Adrenal gland (tissue), 12 donors: Measurements from ENCODE around the gene ALAS2. TPM values are rescaled to one million over a fixed set of nuclear protein-coding genes. Genes with fewer than 3 reads are reported as not detected.

Source experiments
- DNase-seq, 7 donors: peaks; one replicate each; pipeline ENCODE4 v3.0.0-alpha.2; 2019 to 2020
- H3K27ac ChIP-seq, 5 donors: fragments of 200-600 bp; sonication (generic) in 4 of 5; 1 replicate in 3 of 5; 2 replicates in 2 of 5; pipeline versions ENCODE4 v1.5.1 to v1.8.0; 2016 to 2020; ENCODE audit warnings: mild to moderate bottlenecking in 1 of 5
- H3K27me3 ChIP-seq: fragments of 200-600 bp; 2 replicates; pipeline ENCODE4 v1.8.0; 2021
- H3K36me3 ChIP-seq, 2 donors: fragments of 200-600 bp; replicated peaks in 1 of 2; 1 replicate in 1 of 2; 2 replicates in 1 of 2; pipeline versions ENCODE4 v1.5.1 to v1.8.0; 2018 to 2022
- H3K4me1 ChIP-seq, 2 donors: fragments of 200-600 bp; replicated peaks in 1 of 2; 1 replicate in 1 of 2; 2 replicates in 1 of 2; pipeline versions ENCODE4 v1.5.1 to v1.8.0; 2018 to 2021
- H3K4me3 ChIP-seq, 4 donors: fragments of 200-600 bp; sonication (generic) in 3 of 4; one replicate each; pipeline ENCODE4 v1.5.1; 2016 to 2018
- H3K9me3 ChIP-seq, 3 donors: fragments of 200-600 bp; sonication (generic) in 1 of 3; replicated peaks in 1 of 3; 1 replicate in 2 of 3; 2 replicates in 1 of 3; pipeline versions ENCODE4 v1.5.1 to v1.8.0; 2016 to 2021
- POLR2A ChIP-seq, 2 donors: fragments of 450-650 bp; IDR thresholded peaks; one replicate each; pipeline ENCODE4 v1.6.1; 2017; ENCODE audit warnings: antibody characterized with exemption in 2 of 2, mild to moderate bottlenecking in 2 of 2, moderate library complexity in 1 of 2
- WGBS, 4 donors: extraction: QIAGEN DNeasy Blood & Tissue Kit in 2 of 4; methylation state at CpG; one replicate each; pipeline versions ENCODE4 v1.1.5 to v1.1.7; 2013 to 2017; 5-methylcytosine and 5-hydroxymethylcytosine counted together
- intact Hi-C, 2 donors: fragments of 100-400 bp; cut with DNase I; formaldehyde crosslinking; loops; one replicate each; pipeline versions ENCODE4 v1.14.1 to v1.15.0; 2022 to 2023
- polyA plus RNA-seq, 3 donors: library from polyadenylated mRNA; stranded (reverse); fragments of 200-250 nt in 2 of 3; fragments of 350-450 nt in 1 of 3; fragmentation: Illumina TruSeq in 1 of 3; extraction: RNeasy Lipid Tissue Mini Kit (QIAGEN cat#74804) in 1 of 3; gene quantifications; one replicate each; pipeline ENCODE4 v1.2.3, GENCODE V29; 2013 to 2014
- total RNA-seq, 9 donors: library from RNA; depleted of rRNA in 4 of 9; stranded (reverse); fragments of >200 nt in 4 of 9; fragments of 120-200 nt in 1 of 9; fragmentation: NEBNext Ultra II Directional in 1 of 9; extraction: Animal tissue kit (Norgen Biotek cat#: 25700) in 1 of 9; gene quantifications; one replicate each; pipeline versions ENCODE4 v1.1.0 to v1.2.4, GENCODE V29; 2013 to 2023
- TF ChIP-seq, protein P1 (sequence below), 6 experiments: fragments of 450-650 bp in 4 of 6; fragments of 200-600 bp in 2 of 6; sonication (generic) in 1 of 6; IDR thresholded peaks; 1 replicate in 5 of 6; 2 replicates in 1 of 6; pipeline versions ENCODE4 v1.5.1 to v1.8.0; 2016 to 2021; ENCODE audit warnings: antibody characterized with exemption in 6 of 6, mild to moderate bottlenecking in 2 of 6, moderate library complexity in 1 of 6
- donor health status: healthy with polysubstance abuse.
- donor health status: Bipolar disorder and iron deficiency.
- donor health status: DM: yes; HTN: yes; CAD: no.
- donor health status: DM: no; HTN: no; CAD: no.
- donor health status: DM: no; HTN: no; CAD: no.
- donor health status: DM: yes; HTN: yes; CAD: no.

The ALAS2 gene
- total and polyA plus RNA-seq, 12 donors = 0.07 to 49.1 (median 2.5) TPM; not detected in 8

DNA sequence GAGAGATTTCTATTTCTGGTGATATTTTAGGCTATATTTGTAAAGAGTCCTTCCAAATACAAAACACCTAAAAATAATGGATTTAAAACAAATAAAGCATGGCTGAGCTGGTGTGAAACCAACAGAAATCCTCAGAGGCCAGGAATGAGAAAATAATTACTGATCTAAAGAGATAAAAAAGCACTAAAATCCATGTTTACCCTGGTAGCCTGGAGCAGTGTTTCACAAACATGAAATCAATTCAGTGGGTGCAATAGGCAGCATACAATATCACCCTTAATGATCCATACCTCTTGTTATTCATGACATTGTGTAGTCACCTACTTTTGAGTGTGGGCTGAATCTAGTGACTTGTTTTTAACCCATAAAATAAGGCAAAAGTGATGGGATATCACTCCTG is 51.3 kb downstream of the ALAS2 start:
- Histone ChIP-seq H3K27ac (no peak overlapping the region), H3K36me3 (no peaks in the 10 kb centered on the region), H3K4me1 (no peaks in the 10 kb centered on the region), H3K4me3 (no peak overlapping the region), H3K27me3 (peaks cover 8% of the 10 kb centered on the region), H3K9me3 (no peaks in the 10 kb centered on the region)
- TF ChIP-seq, protein P1, sequence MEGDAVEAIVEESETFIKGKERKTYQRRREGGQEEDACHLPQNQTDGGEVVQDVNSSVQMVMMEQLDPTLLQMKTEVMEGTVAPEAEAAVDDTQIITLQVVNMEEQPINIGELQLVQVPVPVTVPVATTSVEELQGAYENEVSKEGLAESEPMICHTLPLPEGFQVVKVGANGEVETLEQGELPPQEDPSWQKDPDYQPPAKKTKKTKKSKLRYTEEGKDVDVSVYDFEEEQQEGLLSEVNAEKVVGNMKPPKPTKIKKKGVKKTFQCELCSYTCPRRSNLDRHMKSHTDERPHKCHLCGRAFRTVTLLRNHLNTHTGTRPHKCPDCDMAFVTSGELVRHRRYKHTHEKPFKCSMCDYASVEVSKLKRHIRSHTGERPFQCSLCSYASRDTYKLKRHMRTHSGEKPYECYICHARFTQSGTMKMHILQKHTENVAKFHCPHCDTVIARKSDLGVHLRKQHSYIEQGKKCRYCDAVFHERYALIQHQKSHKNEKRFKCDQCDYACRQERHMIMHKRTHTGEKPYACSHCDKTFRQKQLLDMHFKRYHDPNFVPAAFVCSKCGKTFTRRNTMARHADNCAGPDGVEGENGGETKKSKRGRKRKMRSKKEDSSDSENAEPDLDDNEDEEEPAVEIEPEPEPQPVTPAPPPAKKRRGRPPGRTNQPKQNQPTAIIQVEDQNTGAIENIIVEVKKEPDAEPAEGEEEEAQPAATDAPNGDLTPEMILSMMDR (IDR thresholded peaks at IDR 0.05) = no peak
- no peak for TF ChIP-seq POLR2A (IDR thresholded peaks at IDR 0.05)
- no peak for DNase-seq
- intact Hi-C loops = no loop called here

- TF ChIP-seq, protein P1 (IDR thresholded peaks at IDR 0.05) = no peak
- TF ChIP-seq POLR2A (IDR thresholded peaks at IDR 0.05) = no peak
- Histone ChIP-seq H3K4me1 (no peaks in the 10 kb centered on the region), H3K27ac (no peak overlapping the region), H3K9me3 (no peaks in the 10 kb centered on the region), H3K27me3 (peaks cover 8% of the 10 kb centered on the region), H3K36me3 (no peaks in the 10 kb centered on the region), H3K4me3 (no peak overlapping the region)
- DNase-seq = no peak
- intact Hi-C loops = no loop called here
Observed at GRCh38 chrX:54978448-54978847, 52.3 kb downstream of the ALAS2 start.

DNA sequence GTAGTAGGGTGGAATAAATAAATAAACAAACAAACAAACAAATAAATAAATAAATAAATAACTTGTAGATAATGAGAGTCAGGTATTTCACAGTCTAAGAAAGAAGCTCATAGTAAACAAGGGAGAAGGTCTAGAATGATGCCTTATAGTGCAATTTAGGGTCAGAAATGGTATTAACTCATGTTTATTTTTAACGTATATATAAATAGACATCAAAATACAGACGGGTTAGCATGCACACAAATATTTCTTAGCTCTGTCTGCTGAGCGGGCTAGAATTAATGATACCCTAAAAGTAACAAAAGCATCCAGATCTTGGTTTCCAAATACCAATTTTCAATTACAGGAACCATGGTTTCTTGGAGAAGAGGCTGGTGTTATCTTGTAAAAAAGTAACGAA is 53.4 kb downstream of the ALAS2 start:
- no peaks in the 10 kb centered on the region for H3K4me1 ChIP-seq
- no peak overlapping the region for H3K4me3 ChIP-seq
- H3K27ac ChIP-seq = no peak overlapping the region
- no peaks in the 10 kb centered on the region for H3K9me3 ChIP-seq
- intact Hi-C loops = no loop called here
- peaks cover 8% of the 10 kb centered on the region for H3K27me3 ChIP-seq
- TF ChIP-seq, protein P1 (IDR thresholded peaks at IDR 0.05) = no peak
- TF ChIP-seq POLR2A (IDR thresholded peaks at IDR 0.05) = no peak
- no peaks in the 10 kb centered on the region for H3K36me3 ChIP-seq
- no peak for DNase-seq
- 64 to 75% (median 71%) methylated on average over 4 of the region's 4 CpGs for WGBS, 4 donors

- no peaks in the 10 kb centered on the region for H3K27me3 ChIP-seq
- H3K36me3 ChIP-seq = no peaks in the 10 kb centered on the region
- intact Hi-C loops = no loop called here
- no peak overlapping the region for H3K27ac ChIP-seq
- H3K4me3 ChIP-seq = no peak overlapping the region
- H3K4me1 ChIP-seq = no peaks in the 10 kb centered on the region
- 73 to 85% (median 75%) methylated on average over 4 of the region's 4 CpGs for WGBS, 4 donors
- no peaks in the 10 kb centered on the region for H3K9me3 ChIP-seq
- DNase-seq = no peak
- TF ChIP-seq, protein P1 (IDR thresholded peaks at IDR 0.05) = no peak
Observed at GRCh38 chrX:54964766-54965497, 65.8 kb downstream of the ALAS2 start.
